DMS153 (cell line): Measurements from ENCODE around the gene A2M.

ENCODE experiments used
- DNase-seq: peaks from one replicate; lab custom pipeline; 2025; lab: John Stamatoyannopoulos, UW

The A2M gene

DNA sequence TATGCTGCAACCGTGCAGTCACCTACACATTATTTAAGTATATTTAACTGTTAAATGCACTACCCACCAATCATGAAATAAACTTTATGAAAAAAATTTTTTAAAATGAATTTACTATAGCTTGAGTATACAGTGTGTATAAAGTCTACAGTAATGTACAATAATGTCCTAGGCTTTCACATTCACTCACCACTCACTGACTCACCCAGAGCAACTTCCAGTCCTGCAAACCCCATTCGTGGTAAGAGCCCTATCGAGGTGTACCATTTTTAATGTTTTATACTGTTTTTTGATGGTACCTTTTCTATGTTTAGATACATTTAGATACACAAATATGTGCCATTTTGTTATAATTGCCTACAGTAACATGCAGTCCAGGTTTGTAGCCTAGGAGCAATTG, 78.3 kb downstream of the A2M start:
- DNase-seq, result no peak

GRCh38 chr12:9036227-9036626, 79.5 kb downstream of the A2M start:
- no peak for DNase-seq

GRCh38 chr12:9034095-9034494, 81.6 kb downstream of the A2M start:
- no peak for DNase-seq

DNA sequence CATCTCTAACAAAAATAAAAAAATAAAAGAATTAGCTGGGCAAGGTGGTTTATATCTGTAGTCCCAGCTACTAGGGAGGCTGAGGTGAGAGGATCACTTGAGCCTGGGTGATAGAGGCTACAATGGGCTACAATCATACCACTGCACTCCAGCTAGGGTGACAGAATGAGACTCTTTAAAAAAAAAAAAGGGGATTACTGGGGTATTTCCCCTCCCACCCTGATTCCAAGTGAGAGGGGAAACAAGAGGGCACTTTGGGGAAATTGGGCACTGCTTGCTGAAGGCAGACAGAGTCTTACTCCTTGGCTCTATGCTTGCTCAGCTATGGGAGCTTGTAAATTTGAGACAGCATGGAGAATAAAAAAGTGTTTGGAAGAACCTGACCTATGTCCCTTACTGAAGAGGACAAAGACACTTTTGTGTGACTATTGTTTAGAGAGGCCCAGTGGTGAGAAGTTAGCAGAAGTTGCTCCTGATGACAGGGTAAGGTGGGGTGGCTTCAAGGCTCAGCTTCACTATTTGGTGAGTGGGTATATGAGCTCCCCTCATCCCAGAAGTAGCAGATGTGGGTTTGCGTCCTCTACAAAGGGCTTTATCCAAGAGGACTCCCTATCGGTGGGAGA, 82.3 kb downstream of the A2M start:
- no peak for DNase-seq

- no peak for DNase-seq
Observed at GRCh38 chr12:9032202-9032964, 83.3 kb downstream of the A2M start.

GRCh38 chr12:9030776-9031175, 84.9 kb downstream of the A2M start:
- DNase-seq, result no peak

DNA sequence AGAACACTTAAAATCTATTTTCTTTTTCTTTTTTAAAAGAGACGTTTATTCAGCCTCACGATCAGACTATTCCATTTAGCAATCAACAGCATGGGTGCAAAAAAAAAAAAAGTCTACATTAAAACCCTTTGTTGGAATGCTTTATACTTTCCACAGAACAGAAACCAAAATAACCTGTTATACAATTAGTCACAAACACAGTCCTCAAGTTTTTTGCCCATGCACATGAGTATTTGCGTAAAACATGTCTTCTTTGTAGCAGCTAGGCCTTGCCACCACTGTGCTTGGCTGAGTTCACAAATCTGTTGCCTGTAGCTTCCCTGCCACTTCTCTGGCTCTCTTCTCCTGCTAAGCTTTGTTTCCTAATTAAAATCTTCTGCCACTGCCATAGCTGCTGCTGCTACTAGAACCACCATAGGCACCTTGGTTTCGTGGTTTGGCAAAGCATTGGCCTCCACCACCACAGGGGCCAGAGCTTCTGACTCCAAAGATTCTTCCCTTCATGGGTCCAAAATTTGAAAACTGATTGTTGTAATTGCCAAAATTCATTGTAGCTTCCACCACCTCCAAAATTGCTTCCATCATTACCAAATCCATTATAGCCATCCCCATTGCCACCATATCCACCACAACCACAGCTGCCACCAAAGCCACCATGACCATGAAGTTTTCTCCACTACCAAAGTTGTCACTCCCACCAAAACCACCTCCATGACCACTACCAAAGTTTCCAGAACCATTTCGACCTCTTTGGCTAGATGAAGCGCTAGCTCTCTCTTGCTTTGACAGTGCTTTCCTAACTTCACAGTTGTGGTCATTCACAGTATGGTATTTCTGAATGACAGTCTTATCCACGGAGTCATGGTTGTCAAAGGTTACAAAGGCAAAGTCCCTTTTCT, 88.3 kb downstream of the A2M start:
- DNase-seq, result no peak

- DNase-seq, result no peak
Observed at GRCh38 chr12:9024512-9024911, 91.2 kb downstream of the A2M start.

DNA sequence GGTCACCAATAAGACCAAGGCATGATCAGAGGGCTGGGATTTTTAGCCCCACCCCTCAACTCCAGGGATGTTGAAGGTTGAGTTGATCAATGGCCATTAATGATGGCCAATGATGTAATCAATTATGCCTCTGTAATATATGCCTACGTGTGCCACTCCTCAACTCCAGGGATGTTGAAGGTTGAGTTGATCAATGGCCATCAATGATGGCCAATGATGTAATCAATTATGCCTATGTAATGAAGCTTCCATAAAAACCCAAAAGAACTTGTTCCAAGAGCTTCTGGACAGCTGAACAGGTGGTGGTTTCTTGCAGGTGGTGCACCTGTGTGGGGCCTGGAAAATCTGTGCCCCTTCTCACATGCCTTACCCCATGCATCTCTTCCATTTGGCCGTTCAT, 93.1 kb downstream of the A2M start:
- DNase-seq, result no peak
